Measurements from ENCODE around the gene GCH1.

GRCh38 chr14:54867011-54867410 is 35.6 kb downstream of the GCH1 start:
- TF ChIP-seq CTCF (IDR thresholded peaks at IDR 0.05) (no peak), POLR2A (IDR thresholded peaks at IDR 0.05) (no peak)

Measured in ovary (tissue), 3 donors.